Thyroid gland (tissue), 4 donors: ENCODE measurements around the gene BAHD1. TPM values are rescaled to one million over a fixed set of nuclear protein-coding genes. Genes with fewer than 3 reads are reported as not detected.

Experiments used
- DNase-seq, 2 donors: peaks; one replicate each; pipeline ENCODE4 v3.0.0-alpha.2; 2019
- H3K27ac ChIP-seq, 3 donors: fragments of 200-600 bp; sonication (generic); 1 replicate in 2 of 3; 2 replicates in 1 of 3; pipeline ENCODE4 v1.5.1; 2016 to 2019; ENCODE audit warnings: mild to moderate bottlenecking in 1 of 3, moderate library complexity in 1 of 3
- H3K27me3 ChIP-seq: fragments of 200-600 bp; sonication (generic); one replicate; pipeline ENCODE4 v1.5.1; 2019
- H3K36me3 ChIP-seq, 2 donors: fragments of 200-600 bp; sonication (generic); one replicate each; pipeline ENCODE4 v1.5.1; 2016 to 2019
- H3K4me1 ChIP-seq, 2 donors: fragments of 200-600 bp; sonication (generic); one replicate each; pipeline ENCODE4 v1.5.1; 2017 to 2019
- H3K4me3 ChIP-seq, 3 donors: fragments of 200-600 bp; sonication (generic); replicated peaks in 1 of 3; 1 replicate in 2 of 3; 2 replicates in 1 of 3; pipeline ENCODE4 v1.5.1; 2016; ENCODE audit warnings: mild to moderate bottlenecking in 1 of 3
- H3K9me3 ChIP-seq: fragments of 200-600 bp; sonication (generic); one replicate; pipeline ENCODE4 v1.5.1; 2017
- POLR2A ChIP-seq, 2 donors: fragments of 450-650 bp; IDR thresholded peaks; one replicate each; pipeline ENCODE4 v1.6.1; 2017; ENCODE audit warnings: antibody characterized with exemption in 2 of 2, mild to moderate bottlenecking in 2 of 2, moderate library complexity in 1 of 2
- WGBS, 2 donors: methylation state at CpG; one replicate each; pipeline ENCODE4 v1.1.5; 2017; 5-methylcytosine and 5-hydroxymethylcytosine counted together
- intact Hi-C: fragments of 100-400 bp; cut with DNase I; formaldehyde crosslinking; loops from one replicate; pipeline ENCODE4 v1.15.1; 2023
- total RNA-seq, 4 donors: library from RNA; depleted of rRNA; stranded (reverse); fragments of >200 nt; gene quantifications; one replicate each; pipeline ENCODE4 v1.2.3, GENCODE V29; 2016
- TF ChIP-seq, protein P1 (sequence below), 6 experiments: fragments of 200-600 bp in 3 of 6; fragments of 450-650 bp in 3 of 6; sonication (generic) in 3 of 6; IDR thresholded peaks; one replicate each; pipeline ENCODE4 v1.5.1; 2016 to 2019; ENCODE audit warnings: antibody characterized with exemption in 6 of 6, mild to moderate bottlenecking in 2 of 6, inconsistent platforms in 1 of 6, moderate library complexity in 1 of 6

Gene BAHD1
- total RNA-seq, 4 donors from 2014 or later: 20.0 to 50.4 (median 35.1) TPM

DNA sequence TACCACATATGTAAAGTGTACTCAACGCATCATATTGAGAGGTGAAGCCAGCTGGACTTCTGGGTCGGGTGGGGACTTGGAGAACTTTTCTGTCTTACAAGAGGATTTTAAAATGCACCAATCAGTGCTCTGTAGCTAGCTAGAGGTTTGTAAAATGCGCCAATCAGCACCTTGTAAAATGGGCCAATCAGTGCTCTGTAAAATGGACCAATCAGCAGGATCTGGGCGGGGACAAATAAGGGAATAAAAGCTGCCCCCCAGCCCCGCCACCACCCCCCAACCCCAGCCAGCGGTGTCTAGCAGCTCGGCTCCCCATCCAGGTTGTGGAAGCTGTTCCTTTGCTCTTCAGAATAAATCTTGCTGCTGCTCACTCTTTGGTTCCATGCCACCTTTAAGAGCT lies 41.4 kb upstream of the BAHD1 start:
- no peak overlapping the region for H3K4me3 ChIP-seq
- WGBS, 2 donors: 88 to 97% methylated on average over 7 of the region's 7 CpGs
- no peaks in the 10 kb centered on the region for H3K9me3 ChIP-seq
- no peak for DNase-seq
- H3K4me1 ChIP-seq: peaks cover 8 to 14% of the 10 kb centered on the region in 2 donors
- intact Hi-C loops: no loop called here
- H3K36me3 ChIP-seq: peaks cover 0 to 2% of the 10 kb centered on the region in 2 donors
- TF ChIP-seq, protein P1, sequence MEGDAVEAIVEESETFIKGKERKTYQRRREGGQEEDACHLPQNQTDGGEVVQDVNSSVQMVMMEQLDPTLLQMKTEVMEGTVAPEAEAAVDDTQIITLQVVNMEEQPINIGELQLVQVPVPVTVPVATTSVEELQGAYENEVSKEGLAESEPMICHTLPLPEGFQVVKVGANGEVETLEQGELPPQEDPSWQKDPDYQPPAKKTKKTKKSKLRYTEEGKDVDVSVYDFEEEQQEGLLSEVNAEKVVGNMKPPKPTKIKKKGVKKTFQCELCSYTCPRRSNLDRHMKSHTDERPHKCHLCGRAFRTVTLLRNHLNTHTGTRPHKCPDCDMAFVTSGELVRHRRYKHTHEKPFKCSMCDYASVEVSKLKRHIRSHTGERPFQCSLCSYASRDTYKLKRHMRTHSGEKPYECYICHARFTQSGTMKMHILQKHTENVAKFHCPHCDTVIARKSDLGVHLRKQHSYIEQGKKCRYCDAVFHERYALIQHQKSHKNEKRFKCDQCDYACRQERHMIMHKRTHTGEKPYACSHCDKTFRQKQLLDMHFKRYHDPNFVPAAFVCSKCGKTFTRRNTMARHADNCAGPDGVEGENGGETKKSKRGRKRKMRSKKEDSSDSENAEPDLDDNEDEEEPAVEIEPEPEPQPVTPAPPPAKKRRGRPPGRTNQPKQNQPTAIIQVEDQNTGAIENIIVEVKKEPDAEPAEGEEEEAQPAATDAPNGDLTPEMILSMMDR (IDR thresholded peaks at IDR 0.05): no peak
- no peak for TF ChIP-seq POLR2A (IDR thresholded peaks at IDR 0.05)
- no peaks in the 10 kb centered on the region for H3K27me3 ChIP-seq
- no peak overlapping the region for H3K27ac ChIP-seq

DNA sequence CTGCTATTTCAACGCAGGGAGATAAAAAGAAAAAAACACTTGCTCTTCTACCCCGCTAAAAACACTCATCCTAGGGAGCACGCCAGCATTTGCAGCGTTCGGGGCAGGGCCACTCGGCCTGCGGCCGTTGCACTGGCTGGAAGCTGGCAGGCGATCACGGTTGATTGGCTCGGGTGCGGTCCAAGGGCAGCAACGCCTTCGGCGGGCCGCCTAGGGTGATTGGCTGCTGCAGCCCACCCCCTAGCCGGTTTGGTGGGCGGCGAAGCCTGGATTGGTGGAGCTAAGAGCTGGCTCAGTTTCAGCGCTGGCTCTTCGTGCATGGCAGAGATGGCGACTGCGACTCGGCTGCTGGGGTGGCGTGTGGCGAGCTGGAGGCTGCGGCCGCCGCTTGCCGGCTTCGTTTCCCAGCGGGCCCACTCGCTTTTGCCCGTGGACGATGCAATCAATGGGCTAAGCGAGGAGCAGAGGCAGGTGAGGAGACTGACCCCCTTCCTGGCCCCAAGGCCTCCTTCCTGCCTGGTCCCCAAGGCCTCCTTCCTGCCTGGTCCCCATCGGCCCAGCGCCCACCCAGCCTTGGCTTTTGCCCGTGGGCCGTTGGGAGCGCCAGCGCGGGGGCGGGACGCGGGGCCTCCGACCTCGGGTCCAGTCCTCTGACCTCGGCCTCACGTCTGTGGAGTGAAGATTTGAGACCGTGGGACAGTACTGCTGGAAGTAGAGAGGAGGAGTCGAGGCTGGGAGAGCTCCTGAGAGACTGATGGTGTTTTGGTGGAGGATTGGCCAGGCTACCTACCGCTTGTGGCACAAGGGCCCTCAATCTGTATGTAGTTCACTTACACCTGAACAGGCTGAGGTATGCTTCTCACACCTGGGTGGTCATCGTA lies 35.0 kb upstream of the BAHD1 start, which contains the start of gene IVD:
Gene IVD, plus strand, starts transcription at position 295 of the 881 bp plus-strand sequence. Its CDS starts 33 bp downstream, at position 328.
- no peaks in the 10 kb centered on the region for H3K9me3 ChIP-seq
- intact Hi-C loops: no loop called here
- DNase-seq: peak; percentile 98 to 99
- peaks cover 31 to 38% of the 10 kb centered on the region in 2 donors for H3K4me1 ChIP-seq
- WGBS, 2 donors: 1 to 3% methylated on average over 25 to 30 of the region's 54 CpGs
- peak within 1 kb of the TSS; percentile 18 to 88 (median 70) for H3K4me3 ChIP-seq
- peak; percentile 85 to 99 for TF ChIP-seq POLR2A (IDR thresholded peaks at IDR 0.05)
- TF ChIP-seq, protein P1 (IDR thresholded peaks at IDR 0.05): no peak
- no peaks in the 10 kb centered on the region for H3K27me3 ChIP-seq
- H3K27ac ChIP-seq: peak within 1 kb of the TSS; percentile 91 to 97 (median 96)
- H3K36me3 ChIP-seq: peaks cover 8 to 14% of the 10 kb centered on the region in 2 donors

DNA sequence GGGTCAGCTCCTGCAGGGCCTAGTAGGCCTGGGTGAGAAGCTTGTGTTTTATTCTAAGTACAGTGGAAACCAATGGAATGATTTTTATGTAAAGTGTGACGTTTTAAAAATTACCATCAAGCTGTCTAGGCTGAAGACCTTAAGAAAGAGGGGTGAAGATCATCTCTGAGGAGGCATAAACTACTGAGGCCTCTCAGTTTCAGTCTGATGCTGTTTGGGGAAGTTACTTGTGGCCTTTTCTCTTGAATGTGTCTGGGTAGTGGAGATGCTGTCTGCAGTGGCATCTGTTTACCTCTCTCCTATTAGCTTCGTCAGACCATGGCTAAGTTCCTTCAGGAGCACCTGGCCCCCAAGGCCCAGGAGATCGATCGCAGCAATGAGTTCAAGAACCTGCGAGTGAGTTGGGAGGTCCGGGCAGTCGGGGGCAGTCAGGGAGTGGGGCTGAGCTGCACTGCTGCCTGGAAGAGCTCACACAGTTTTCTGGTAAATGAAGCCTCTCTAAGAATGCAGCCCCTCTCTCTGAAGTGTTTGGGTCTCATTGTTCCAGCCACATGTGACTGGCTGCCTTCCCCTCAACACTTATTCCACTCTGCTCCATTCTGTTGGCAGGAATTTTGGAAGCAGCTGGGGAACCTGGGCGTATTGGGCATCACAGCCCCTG lies 33.3 kb upstream of the BAHD1 start:
- peaks cover 24 to 30% of the 10 kb centered on the region in 2 donors for H3K36me3 ChIP-seq

DNA sequence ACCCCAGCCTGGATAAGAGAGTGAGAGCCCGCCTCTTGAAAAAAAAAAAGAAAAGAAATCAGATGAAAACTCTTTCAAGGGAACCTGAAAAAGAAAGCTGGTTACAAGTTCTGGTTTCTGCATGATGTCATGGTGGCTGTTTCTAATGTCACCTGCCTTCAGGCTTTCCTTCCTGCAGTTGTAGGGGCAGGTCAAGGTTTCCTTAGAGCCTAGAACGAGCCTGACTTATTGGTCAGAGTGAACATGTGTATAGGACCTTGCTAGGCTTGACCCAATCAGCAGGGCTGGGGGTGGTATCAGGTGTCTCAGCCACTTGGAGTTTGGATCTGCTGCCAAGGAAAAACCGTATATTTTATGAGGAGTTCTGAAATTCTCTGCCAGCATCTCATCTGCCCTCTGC lies 31.4 kb upstream of the BAHD1 start:
- Histone ChIP-seq H3K36me3 (peaks cover 38 to 49% of the 10 kb centered on the region in 2 donors), H3K9me3 (no peaks in the 10 kb centered on the region), H3K27ac (peak overlapping the region in 2 of 3 donors; percentile 6 to 34), H3K27me3 (no peaks in the 10 kb centered on the region), H3K4me1 (peaks cover 31 to 38% of the 10 kb centered on the region in 2 donors), H3K4me3 (no peak overlapping the region)
- 82 to 88% methylated on average over 3 of the region's 3 CpGs for WGBS, 2 donors
- no peak for TF ChIP-seq POLR2A (IDR thresholded peaks at IDR 0.05)
- TF ChIP-seq, protein P1 (IDR thresholded peaks at IDR 0.05): no peak
- no peak for DNase-seq
- intact Hi-C loops: no loop called here

More for the DNA sequence above, 33.3 kb upstream of the BAHD1 start:
- 69 to 92% methylated on average over 2 to 8 of the region's 8 CpGs for WGBS, 2 donors
- TF ChIP-seq, protein P1 (IDR thresholded peaks at IDR 0.05): no peak
- no peak for TF ChIP-seq POLR2A (IDR thresholded peaks at IDR 0.05)
- H3K9me3 ChIP-seq: no peaks in the 10 kb centered on the region
- H3K27me3 ChIP-seq: no peaks in the 10 kb centered on the region
- DNase-seq: peak; percentile 8 to 15
- peak overlapping the region; percentile 91 to 97 (median 96) for H3K27ac ChIP-seq
- H3K4me3 ChIP-seq: peak overlapping the region in 2 of 3 donors; percentile 70 to 88
- peaks cover 31 to 38% of the 10 kb centered on the region in 2 donors for H3K4me1 ChIP-seq
- intact Hi-C loops: no loop called here
